HEK293 (cell line): ENCODE measurements around the gene TTC27.
"Not testable (repeated sequence)": the region's sequence is repeated elsewhere in the genome, so short reads cannot be mapped to it uniquely, and the experiment has no call there.

Source experiments
- CTCF ChIA-PET: fragments of 350-600 bp; formaldehyde crosslinking; extraction: SDS; loops from one replicate; lab custom pipeline; 2021; ENCODE audit warnings: antibody characterized with exemption; lab: Yijun Ruan, JAX
- POLR2A ChIA-PET: fragments of 300-600 bp; formaldehyde crosslinking; extraction: SDS; loops from one replicate; lab custom pipeline; 2020; ENCODE audit warnings: antibody characterized with exemption, inconsistent platforms; lab: Yijun Ruan, JAX
- H3K27ac ChIP-seq: fragments of 200-500 bp; sonication (Bioruptor generic); 2 replicates; pipeline ENCODE4 v1.5.1; 2014; ENCODE audit warnings: low read depth, low read length, control low read depth, inconsistent platforms; ENCODE audit errors: extremely low read depth
- H3K36me3 ChIP-seq, 2 experiments: fragments of 200-500 bp in 1 of 2; sonication (Bioruptor generic) in 1 of 2; 1 replicate in 1 of 2; 2 replicates in 1 of 2; pipeline ENCODE4 v1.5.1; 2014 to 2017; ENCODE audit warnings: inconsistent platforms in 2 of 2, low read length in 2 of 2; ENCODE audit not compliant: control insufficient read depth in 2 of 2, insufficient read depth in 1 of 2
- H3K4me1 ChIP-seq: fragments of 200-500 bp; sonication (Bioruptor generic); 2 replicates; pipeline ENCODE4 v1.5.1; 2014; ENCODE audit warnings: mild to moderate bottlenecking, low read length, inconsistent platforms; ENCODE audit not compliant: control insufficient read depth, insufficient read depth
- H3K4me3 ChIP-seq: 2 replicates; pipeline ENCODE4 v1.5.1; 2011; ENCODE audit warnings: low read depth, mild to moderate bottlenecking, control low read depth, low read length, moderate library complexity
- H3K9me3 ChIP-seq: fragments of 200-500 bp; sonication (Bioruptor generic); 2 replicates; pipeline ENCODE4 v1.5.1; 2014; ENCODE audit warnings: low read depth, low read length, inconsistent platforms; ENCODE audit not compliant: control insufficient read depth, insufficient read depth
- ZBTB17 ChIP-seq: fragments of 450-650 bp; formaldehyde crosslinking; IDR thresholded peaks from 2 replicates; pipeline ENCODE4 v1.5.1; 2016; ENCODE audit warnings: missing biosample characterization, missing genetic modification characterization
- ZBTB48 ChIP-seq: fragments of 450-650 bp; formaldehyde crosslinking; IDR thresholded peaks from 2 replicates; pipeline ENCODE4 v1.5.1; 2016; ENCODE audit warnings: missing biosample characterization, missing genetic modification characterization
- ZNF132 ChIP-seq: fragments of 450-650 bp; formaldehyde crosslinking; IDR thresholded peaks from 2 replicates; pipeline ENCODE4 v1.5.1; 2017; ENCODE audit warnings: missing biosample characterization, missing genetic modification characterization, borderline replicate concordance
- TF ChIP-seq, protein P1 (sequence below): fragments of 450-650 bp; formaldehyde crosslinking; IDR thresholded peaks from 2 replicates; pipeline ENCODE4 v1.5.1; 2017; ENCODE audit warnings: missing biosample characterization, missing genetic modification characterization
- TF ChIP-seq, protein P2 (sequence below): fragments of 450-650 bp; formaldehyde crosslinking; IDR thresholded peaks from 2 replicates; pipeline ENCODE4; 2016; ENCODE audit warnings: missing biosample characterization, missing genetic modification characterization

Gene TTC27

DNA sequence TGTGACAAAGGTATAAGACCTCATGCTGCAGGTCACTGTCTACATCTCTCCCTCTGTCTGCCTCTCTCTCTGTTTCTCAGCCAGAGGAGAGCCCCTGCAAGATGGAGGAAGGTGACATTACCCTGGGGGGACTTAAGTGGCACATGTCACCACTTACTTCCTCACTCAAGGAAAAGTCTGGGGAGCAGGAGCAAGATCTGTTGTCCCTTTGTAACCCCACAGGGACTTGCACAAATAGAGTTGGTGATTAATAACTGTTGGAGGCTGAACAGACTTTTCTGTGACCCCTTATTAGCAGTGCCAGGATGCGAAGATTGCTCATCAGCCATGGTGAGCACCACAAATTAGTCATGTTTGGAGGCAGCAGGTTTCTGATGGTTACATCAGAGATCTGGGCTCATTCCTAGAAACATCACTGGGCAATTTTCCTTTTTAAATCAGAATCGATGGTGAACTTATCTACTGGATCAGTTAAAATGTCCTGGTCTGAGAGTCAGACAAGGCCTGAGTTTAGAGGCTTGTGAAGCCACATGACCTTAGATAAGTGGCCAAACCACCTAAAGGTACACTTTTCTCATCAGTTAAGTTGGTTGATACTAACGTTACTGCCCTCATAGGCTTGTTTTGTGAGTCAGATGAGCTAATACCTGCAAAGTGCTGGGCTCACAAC is 237.7 kb downstream of the TTC27 start:
- Histone ChIP-seq H3K9me3 (no peaks in the 10 kb centered on the region), H3K27ac (no peak overlapping the region)
- POLR2A ChIA-PET: no interaction called here
- TF ChIP-seq, protein P1, sequence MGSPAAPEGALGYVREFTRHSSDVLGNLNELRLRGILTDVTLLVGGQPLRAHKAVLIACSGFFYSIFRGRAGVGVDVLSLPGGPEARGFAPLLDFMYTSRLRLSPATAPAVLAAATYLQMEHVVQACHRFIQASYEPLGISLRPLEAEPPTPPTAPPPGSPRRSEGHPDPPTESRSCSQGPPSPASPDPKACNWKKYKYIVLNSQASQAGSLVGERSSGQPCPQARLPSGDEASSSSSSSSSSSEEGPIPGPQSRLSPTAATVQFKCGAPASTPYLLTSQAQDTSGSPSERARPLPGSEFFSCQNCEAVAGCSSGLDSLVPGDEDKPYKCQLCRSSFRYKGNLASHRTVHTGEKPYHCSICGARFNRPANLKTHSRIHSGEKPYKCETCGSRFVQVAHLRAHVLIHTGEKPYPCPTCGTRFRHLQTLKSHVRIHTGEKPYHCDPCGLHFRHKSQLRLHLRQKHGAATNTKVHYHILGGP (tag by site-specific recombination): peak; percentile 80
- TF ChIP-seq ZBTB17 (peak; percentile 50; the same call in 1 of the 2 replicates), ZBTB48 (tag by site-specific recombination) (peak; percentile 36; the same call in 1 of the 2 replicates), ZNF132 (tag by site-specific recombination) (no peak)
- TF ChIP-seq, protein P2, sequence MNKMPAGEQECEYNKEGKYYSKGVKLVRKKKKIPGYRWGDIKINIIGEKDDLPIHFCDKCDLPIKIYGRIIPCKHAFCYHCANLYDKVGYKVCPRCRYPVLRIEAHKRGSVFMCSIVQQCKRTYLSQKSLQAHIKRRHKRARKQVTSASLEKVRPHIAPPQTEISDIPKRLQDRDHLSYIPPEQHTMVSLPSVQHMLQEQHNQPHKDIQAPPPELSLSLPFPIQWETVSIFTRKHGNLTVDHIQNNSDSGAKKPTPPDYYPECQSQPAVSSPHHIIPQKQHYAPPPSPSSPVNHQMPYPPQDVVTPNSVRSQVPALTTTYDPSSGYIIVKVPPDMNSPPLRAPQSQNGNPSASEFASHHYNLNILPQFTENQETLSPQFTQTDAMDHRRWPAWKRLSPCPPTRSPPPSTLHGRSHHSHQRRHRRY (tag by site-specific recombination): no peak
- TF ChIP-seq, all 188 proteins: peak for 3
- CTCF ChIA-PET: interaction anchor here (0.7 kb wide), 1 partner anchor 376 kb away, joined by 3 read pairs; no protein-coding TSS in a partner anchor
- H3K36me3 ChIP-seq: no peaks in the 10 kb centered on the region
- no peak overlapping the region for H3K4me3 ChIP-seq
- H3K4me1 ChIP-seq: no peaks in the 10 kb centered on the region

DNA sequence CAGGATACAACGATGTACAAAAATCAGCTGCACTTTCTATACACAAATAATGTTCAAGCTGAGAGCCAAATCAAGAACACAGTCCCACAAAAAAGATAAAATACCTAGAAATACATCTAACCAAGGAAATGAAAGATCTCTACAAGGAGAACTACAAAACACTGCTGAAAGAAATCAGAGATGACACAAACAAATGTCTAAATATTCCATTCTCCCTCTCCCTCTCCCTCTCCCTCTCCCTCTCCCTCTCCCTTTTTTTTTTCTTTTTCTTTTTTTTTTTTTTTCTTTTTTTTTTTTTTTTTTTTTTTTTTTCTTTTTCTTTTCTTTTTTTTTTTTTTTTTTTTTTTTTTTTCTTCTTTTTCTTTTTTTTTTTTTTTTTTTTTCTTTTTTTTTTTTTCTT is 238.6 kb downstream of the TTC27 start:
- H3K27ac ChIP-seq, POLR2A ChIA-PET, H3K9me3 ChIP-seq, CTCF ChIA-PET, H3K4me3 ChIP-seq, H3K4me1 ChIP-seq, H3K36me3 ChIP-seq: not testable (repeated sequence)
